Left cardiac atrium (tissue), 4 donors: Measurements from ENCODE around the gene PLPP7. TPM values are rescaled to one million over a fixed set of nuclear protein-coding genes. Genes with fewer than 3 reads are reported as not detected.
"Not testable (repeated sequence)": the region's sequence is repeated elsewhere in the genome, so short reads cannot be mapped to it uniquely, and the experiment has no call there.

Experiments used
- ATAC-seq, 2 donors: fragments of 200-7000 bp; cut with Tn5 transposase; one replicate each; pipeline ENCODE4 v1.9.1; 2020; ENCODE audit warnings: mild to moderate bottlenecking in 2 of 2, moderate library complexity in 2 of 2
- DNase-seq: peaks from one replicate; pipeline ENCODE4 v3.0.0-alpha.2; 2020
- intact Hi-C, 2 donors: fragments of 100-400 bp; cut with DNase I; formaldehyde crosslinking; loops; one replicate each; pipeline versions ENCODE4 v1.14.1 to v1.15.1; 2022 to 2023
- total RNA-seq, 2 donors: library from RNA; stranded (reverse); fragmentation: NEBNext Ultra II Directional; extraction: Animal tissue kit (Norgen Biotek cat#: 25700); gene quantifications; one replicate each; pipeline ENCODE4 v1.2.1, GENCODE V29; 2021
- donor health status: DM: no; HTN: yes; CAD: no.
- donor health status: DM: no; HTN: yes; CAD: no; lungs with severe emphysema.
- donor health status: DM: yes; HTN: yes; CAD: no.
- donor health status: Dilated cardiomyopathy.

Gene PLPP7
- total RNA-seq, 2 donors from 2014 or later: 82.7 to 108 TPM

DNA sequence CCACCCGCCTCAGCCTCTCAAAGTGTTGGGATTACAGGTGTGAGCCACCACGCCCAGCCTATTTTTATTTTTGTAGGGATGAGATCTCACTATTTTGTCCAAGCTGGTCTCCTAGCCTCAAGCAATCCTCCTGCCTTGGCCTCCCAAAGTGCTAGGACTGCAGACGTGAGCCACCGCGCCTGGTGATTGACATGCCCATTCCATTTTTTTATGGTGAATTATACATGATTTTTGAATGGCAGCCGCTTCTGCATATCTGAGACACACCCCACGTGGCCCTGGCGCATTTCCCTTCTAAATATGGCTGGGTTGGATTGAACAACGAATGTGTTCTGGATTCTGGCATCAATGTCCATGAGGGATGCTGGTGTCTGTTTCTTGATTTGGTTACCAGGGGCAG, 22.7 kb downstream of the PLPP7 start:
- no peak for ATAC-seq
- DNase-seq: no peak
- intact Hi-C loops: no loop called here

DNA sequence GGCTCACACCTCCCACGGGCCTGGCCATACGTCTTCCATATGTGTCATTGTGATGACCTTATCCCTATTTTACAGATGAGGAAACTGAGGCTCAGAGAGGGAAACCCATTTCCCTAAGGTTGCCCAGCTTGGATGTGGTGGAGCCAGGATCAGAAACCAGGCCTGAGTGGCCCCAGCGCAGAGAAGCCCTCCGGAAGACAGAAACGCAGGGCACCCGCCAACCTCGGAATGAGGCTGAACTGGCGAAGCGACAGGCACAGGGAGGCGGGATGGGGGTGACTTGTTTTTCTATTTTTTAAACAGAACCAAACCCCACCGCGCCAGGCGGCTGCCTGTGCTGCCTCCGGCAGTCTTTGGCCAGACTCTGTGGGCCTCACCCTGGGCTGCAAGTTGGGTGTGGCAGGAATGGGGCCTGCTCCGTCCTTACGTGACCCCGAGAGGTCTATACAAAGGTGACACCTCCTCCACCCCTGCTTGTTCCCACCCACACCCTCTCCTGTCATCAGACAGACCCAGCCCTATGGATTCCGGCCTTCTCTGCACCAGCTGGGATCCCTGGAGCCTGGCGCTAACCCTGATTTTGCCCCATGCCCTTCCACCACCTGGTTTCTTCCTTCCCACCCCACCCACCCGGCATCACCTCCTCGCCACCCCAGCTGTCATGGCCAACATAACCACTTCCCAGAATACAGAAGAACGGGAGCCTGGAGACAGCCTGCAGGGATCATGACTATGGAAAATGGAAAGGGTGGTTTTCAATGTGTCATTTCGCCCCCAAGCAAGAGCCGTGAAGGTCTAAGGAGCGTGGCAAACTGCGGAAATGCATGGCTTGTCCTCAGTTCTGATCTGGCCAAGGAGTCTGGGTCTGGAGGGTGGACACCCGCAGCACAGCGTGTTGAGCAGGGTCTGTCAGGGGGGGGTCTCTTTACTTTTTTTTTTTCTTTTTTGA, 23.6 kb downstream of the PLPP7 start:
- DNase-seq (no peak), ATAC-seq (no peak)
- intact Hi-C loops: no loop called here

DNA sequence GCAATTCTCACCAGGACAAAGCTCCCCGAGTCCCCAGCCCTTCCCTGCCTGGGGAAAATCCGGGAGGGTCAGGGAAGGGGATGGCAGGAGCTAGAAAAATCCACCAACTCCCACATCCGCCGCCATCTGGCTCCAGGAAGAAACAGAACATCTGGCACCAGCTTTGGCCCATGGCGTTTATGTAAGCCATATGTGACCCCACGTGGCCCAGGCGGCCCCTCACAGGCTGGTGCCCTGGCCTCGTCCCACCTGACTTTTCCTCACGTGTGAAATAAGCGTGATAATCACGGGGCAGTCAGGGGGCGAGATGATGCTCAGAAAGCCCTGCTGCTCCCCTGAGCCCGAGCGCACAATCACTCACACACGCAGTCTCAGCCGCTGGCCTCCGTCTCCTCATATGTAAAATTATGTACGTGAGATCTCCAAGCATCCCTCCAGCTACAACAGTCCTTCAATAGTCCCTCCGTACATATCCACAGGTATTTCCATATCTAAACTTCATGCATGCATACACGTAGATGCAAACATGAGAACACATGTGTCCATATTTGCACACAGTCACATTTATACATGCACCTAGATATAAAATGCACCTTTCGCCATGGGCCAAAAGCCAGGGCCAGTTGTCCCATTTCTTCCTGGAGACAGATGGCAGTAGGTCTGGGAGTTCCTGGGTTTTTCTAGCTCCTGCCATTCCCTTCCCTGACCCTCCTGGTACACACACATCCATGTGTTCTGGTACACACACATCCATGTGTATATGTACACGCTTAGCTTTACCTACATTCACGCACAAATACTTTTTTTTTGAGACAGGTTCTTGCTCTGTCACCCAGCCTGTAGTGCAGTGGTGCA, 28.9 kb downstream of the PLPP7 start:
- DNase-seq: peak; percentile 19
- no peak for ATAC-seq
- intact Hi-C loops: no loop called here

DNA sequence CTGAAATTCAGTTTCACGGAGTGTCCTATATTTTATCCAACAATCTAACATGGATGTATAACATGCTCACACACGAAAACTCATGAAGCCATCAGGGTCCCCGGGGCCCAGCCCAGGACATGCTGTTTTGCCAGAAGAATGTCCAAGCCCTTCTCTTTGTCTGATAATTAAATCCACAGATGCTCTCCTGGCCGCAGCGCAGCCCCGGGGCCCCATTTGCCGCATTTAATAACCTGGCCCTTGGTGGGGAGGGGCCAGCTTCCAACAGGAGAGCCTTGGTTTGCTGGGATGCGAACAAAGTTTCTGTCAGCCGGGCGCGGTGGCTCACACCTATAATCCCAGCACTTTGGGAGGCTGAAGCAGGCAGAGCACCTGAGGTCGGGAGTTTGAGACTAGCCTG, 30.0 kb downstream of the PLPP7 start:
- no peak for ATAC-seq
- peak; percentile 15 for DNase-seq
- intact Hi-C loops: no loop called here

GRCh38 chr9:131320031-131320685, 30.6 kb downstream of the PLPP7 start:
- peak; percentile 79 to 81 for ATAC-seq
- peak; percentile 49 for DNase-seq
- intact Hi-C loops: no loop called here

- DNase-seq (peak; percentile 3), ATAC-seq (no peak)
- intact Hi-C loops: no loop called here
Observed at GRCh38 chr9:131323629-131324028, 34.1 kb downstream of the PLPP7 start.

GRCh38 chr9:131324736-131325679, 35.5 kb downstream of the PLPP7 start:
- peak; percentile 14 for DNase-seq
- ATAC-seq: no peak
- intact Hi-C loops: no loop called here

DNA sequence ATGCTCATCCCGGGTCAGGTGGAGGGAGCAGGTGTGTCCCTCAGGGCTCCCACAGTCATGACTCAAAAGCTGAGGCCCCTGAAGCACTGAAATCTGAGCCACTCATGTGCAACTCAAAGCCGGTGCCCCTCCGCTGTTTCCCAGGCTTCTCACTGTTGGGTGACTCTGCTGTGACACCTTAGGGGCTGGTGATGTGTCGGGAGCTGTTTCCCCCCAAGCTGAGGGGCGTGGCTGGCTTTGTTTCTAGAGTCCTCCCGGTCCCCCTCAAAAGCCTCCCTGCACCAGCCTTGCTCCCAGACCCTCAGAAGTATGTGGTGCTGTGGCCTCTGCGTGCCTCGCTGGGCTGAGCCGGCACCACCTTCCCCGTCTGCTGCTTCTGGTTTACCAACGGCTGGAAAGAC, 39.7 kb downstream of the PLPP7 start:
- ATAC-seq: no peak
- peak; percentile 10 for DNase-seq
- intact Hi-C loops: no loop called here

DNA sequence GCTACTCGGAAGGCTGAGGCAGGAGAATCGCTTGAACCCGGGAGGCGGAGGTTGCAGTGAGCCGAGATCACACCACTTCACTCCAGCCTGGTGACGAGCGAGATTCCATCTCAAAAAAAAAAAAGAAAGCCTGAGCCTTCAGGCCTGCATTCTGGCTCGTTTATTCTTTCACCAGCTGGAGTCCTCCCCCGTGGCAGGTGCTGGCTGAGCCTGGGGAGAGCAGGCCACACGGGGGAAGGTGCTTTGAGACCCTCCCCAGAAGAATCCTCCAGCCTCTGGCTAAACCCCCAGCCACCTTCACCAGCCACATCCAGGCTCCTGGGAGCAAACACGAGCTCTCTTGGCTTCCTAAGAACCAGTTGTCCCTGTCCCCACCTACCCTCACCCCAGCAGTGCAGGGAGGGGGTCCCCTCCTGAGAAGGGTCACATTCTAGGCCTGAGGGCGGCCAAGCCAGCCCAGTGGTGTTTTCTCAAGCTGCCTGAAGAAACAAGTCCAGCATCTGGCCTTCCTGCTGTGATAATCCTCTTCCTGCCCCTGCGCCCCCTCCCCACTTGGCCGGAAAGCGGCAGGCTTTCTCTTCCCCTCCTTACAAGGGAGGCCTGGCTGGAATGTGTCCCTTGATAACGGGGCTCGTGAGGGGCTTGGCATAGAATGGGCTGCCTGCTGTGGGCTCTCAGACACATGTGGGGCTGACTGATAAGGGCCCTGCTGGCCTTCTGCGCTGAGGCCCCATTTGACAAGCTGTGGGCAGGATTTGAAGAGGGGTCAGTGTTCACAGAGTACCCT, 41.5 kb downstream of the PLPP7 start:
- peak; percentile 53 to 67 for ATAC-seq
- intact Hi-C loops: loop anchor here (5.0 to 10.0 kb wide), 4 partner anchors 34 to 276 kb away; partner anchors contain the start of gene FAM78A (in 2 of the 2)
- peak; percentile 82 for DNase-seq

DNA sequence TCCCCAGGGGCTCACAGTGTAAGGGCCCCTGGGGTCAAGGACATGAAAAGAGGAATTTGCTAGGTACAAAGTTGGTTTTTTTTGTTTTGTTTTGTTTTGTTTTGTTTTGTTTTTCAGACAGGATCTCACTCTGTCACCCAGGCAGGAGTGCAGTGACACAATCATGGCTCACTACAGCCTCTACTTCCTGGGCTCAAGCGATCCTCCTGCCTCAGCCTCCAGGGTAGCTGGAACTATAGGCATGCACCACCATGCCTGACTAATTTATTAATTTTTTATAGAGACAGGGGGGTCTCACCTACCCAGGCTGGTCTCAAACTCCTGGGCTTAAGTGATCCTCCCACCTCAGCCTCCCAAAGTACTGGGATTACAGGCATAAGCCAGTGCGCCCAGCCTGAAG, 42.5 kb downstream of the PLPP7 start:
- not testable (repeated sequence) for ATAC-seq, DNase-seq
- intact Hi-C loops: loop anchor here (5.0 to 10.0 kb wide), 4 partner anchors 35 to 277 kb away; partner anchors contain the start of gene FAM78A (in 2 of the 2)

DNA sequence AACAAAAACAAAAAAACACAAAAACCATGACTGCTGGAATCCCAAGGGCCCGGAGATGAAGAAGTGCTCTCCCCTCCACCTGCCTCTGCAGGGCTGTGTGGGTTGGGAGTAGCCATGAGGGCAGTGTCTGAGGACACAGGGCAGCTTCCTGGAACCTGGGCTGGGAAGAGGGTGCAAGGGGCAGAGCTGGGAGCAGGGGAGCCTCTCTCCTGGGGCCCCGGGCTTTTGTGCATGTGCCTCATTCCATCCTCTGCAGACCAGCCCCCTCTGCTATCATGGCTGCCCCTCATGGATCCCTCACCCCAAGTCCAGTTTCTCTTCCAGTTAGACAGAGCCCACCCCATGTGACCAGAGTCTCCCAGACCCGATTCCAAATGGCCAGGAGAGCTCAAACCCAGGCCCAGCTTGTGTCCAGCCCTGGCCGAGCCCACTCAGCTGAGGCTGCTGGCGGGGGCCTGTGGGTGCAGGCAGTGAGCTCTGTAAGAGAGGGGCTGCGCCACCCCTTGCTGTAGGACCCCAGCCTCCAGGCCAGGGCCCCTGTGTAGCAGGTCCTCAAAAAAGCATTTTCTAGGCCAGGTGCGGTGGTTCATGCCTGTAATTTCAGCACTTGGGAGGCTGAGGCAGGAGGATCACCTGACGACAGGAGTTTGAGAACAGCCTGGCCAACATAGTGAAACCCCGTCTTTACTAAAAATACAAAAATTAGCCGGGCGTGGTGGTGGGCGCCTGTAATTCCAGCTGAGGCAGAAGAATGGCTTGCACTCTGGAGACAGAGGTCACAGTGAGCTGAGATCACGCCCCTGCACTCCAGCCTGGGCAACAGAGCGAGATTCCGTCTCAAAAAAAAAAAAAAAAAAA, 44.5 kb downstream of the PLPP7 start:
- ATAC-seq (no peak), DNase-seq (no peak)
- intact Hi-C loops: loop anchor here (5.0 to 10.0 kb wide), 4 partner anchors 37 to 279 kb away; partner anchors contain the start of gene FAM78A (in 2 of the 2)

- intact Hi-C loops: loop anchor here (5.0 to 10.0 kb wide), 6 partner anchors 37 to 280 kb away; partner anchors contain the start of gene FAM78A (in 2 of the 2)
- ATAC-seq: peak; percentile 86 to 88
- DNase-seq: peak; percentile 77
Observed at GRCh38 chr9:131334629-131335367, 45.3 kb downstream of the PLPP7 start.

DNA sequence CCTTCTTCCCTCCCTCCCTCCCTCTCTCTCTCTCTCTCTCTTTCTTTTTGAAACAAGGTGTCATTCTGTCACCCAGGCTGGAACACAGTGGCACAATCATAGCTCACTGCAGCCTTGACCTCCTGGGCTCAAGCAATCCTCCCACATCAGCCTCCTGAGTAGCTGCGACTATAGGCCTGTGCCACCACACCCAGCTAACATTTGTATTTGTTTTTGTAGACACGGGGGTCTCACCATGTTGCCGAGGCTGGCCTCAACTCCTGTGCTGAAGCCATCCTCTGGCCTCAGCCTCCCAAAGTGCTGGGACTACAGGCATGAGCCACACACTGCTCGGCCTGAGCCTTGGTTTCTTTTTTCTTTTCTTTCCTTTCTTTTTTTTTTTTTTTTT, 45.8 kb downstream of the PLPP7 start:
- intact Hi-C loops: loop anchor here (5.0 to 10.0 kb wide), 4 partner anchors 61 to 281 kb away; partner anchors contain the start of gene FAM78A (in 1 of the 2)
- ATAC-seq (no peak), DNase-seq (no peak)

- ATAC-seq (no peak), DNase-seq (no peak)
- intact Hi-C loops: loop anchor here (5.0 to 10.0 kb wide), 4 partner anchors 62 to 282 kb away; partner anchors contain the start of gene FAM78A (in 1 of the 2)
Observed at GRCh38 chr9:131337131-131337848, 47.8 kb downstream of the PLPP7 start.

- not testable (repeated sequence) for ATAC-seq, DNase-seq
- intact Hi-C loops: loop anchor here (5.0 to 10.0 kb wide), 4 partner anchors 64 to 284 kb away; partner anchors contain the start of gene FAM78A (in 1 of the 2)
Observed at GRCh38 chr9:131339212-131339611, 49.7 kb downstream of the PLPP7 start.
